Stimulated activated CD8-positive, alpha-beta memory T cell treated with anti-CD3 and anti-CD28 coated beads, Interleukin-7, amount 100 ng/mL, for 48 hours (primary cell): ENCODE results near the gene SPTA1.
"Not testable (repeated sequence)": the region's sequence is repeated elsewhere in the genome, so short reads cannot be mapped to it uniquely, and the experiment has no call there.

Source experiments
- DNase-seq, 2 donors: peaks; one replicate each; pipeline ENCODE4 v3.0.0-alpha.2; 2020; ENCODE audit warnings: low read depth in 1 of 2; ENCODE audit errors: extremely low read depth in 1 of 2

Gene SPTA1

GRCh38 chr1:158686111-158687009, at the start of gene SPTA1:
Gene SPTA1, minus strand, starts transcription at chr1:158686715. Its CDS starts 198 bp downstream, at chr1:158686517.
- DNase-seq, result no peak

GRCh38 chr1:158735848-158736247, 49.3 kb upstream of the SPTA1 start:
- no peak for DNase-seq

- DNase-seq, result no peak
These were observed 46.0 kb upstream of the SPTA1 start for GRCh38 chr1:158732524-158732923.

GRCh38 chr1:158731707-158732106, 45.2 kb upstream of the SPTA1 start:
- no peak for DNase-seq

- DNase-seq, result no peak
These were observed 43.9 kb upstream of the SPTA1 start for GRCh38 chr1:158730453-158730852.

- DNase-seq, result no peak
These were observed 42.2 kb upstream of the SPTA1 start for GRCh38 chr1:158728510-158729225.

- DNase-seq, result no peak
These were observed 37.9 kb upstream of the SPTA1 start for GRCh38 chr1:158724442-158724841.

- no peak for DNase-seq
These were observed 34.1 kb upstream of the SPTA1 start, which contains the start of gene OR6K3 for GRCh38 chr1:158720620-158721019. Gene OR6K3, minus strand, starts transcription at chr1:158720720. Its CDS starts 2,605 bp downstream, at chr1:158718115.

- no peak for DNase-seq
These were observed 33.1 kb upstream of the SPTA1 start for GRCh38 chr1:158719664-158720063.

GRCh38 chr1:158717344-158717743, 30.8 kb upstream of the SPTA1 start:
- DNase-seq, result no peak

GRCh38 chr1:158716335-158716734, 29.8 kb upstream of the SPTA1 start:
- no peak for DNase-seq

DNA sequence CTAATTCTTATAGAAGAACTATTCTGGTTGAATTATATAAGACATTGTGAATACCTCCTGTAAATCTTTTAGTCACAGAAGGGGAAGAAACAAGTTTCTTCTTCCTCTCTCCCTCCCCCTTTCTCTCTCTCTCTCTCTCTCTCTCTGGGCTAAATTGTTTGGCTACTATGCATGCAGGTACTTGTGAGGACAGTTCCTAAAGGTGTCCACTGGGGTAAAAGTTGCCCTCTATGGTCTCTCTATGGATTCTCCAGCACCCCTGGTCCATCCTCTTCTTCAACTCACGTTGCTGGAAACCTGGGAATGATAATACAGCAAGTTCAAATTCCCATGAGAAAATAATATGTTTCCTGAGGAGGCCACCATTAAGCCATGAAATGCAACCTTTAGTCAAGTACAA, 28.2 kb upstream of the SPTA1 start:
- DNase-seq, result no peak

GRCh38 chr1:158711098-158711497, 24.6 kb upstream of the SPTA1 start:
- no peak for DNase-seq

DNA sequence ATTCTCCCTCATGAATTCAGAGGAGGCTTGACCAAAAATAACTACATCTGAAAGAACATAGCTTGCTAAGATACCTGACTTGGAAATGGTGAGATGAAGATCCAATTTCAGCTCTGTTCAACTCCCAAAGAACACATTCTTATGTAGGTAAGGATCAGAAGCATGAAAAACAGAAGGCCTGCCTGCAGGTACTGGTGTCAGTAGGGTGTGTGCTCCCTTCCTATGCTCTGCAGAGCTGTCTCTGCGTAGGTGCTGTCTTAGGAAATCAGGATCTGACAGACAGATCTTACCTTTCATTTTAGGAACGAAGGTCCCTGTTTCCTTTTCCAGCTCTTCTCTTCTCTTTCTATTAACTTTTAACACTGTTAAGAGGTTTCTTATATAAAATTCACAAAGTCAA, 19.6 kb upstream of the SPTA1 start:
- DNase-seq, result no peak

GRCh38 chr1:158700552-158700951, 14.0 kb upstream of the SPTA1 start, which contains the start of gene OR6K2:
Gene OR6K2, minus strand, starts transcription at chr1:158700652. Its CDS starts 0 bp downstream, at chr1:158700652.
- no peak for DNase-seq

- DNase-seq, result no peak
These were observed 8.1 kb upstream of the SPTA1 start for GRCh38 chr1:158694596-158694995.

DNA sequence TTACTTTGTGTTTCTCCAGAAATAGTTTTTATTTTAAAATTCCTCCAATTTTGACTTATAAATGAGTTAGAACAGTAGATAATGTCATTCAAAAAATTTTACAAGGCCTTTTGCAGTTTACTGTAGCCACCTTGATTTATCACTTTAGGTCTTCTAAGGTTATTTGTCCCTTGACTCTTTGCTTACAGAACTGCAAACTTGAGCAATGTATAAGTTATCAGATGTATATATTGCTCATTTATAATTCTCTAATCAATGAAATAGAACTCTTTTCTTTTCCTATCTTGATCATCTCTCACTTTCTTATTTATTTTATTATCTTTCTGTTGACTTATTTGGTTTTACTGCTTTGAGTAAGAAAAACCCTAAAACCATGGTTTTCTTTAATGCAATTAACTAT, 5.8 kb upstream of the SPTA1 start:
- DNase-seq, result no peak

DNA sequence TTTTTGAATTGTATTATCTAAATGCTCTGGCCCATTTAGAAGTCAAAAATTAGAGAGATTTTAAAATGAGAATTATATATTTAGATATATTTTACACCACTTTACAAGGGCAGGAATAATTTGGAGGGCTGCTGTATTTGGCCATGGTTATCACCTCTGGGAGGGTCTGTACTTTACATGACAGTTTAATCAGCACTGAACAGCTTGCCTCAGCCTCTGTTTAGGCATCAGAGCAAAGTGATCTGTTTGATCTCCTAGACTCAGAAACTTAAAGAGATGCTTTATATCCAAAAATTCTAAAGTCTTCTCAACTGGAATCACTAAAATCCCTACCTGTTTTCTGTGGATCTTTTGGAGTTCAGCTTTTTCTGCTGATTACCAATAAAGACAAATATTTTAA, 5.4 kb upstream of the SPTA1 start:
- no peak for DNase-seq

GRCh38 chr1:158691149-158691548, 4.6 kb upstream of the SPTA1 start:
- DNase-seq, result not testable (repeated sequence)

DNA sequence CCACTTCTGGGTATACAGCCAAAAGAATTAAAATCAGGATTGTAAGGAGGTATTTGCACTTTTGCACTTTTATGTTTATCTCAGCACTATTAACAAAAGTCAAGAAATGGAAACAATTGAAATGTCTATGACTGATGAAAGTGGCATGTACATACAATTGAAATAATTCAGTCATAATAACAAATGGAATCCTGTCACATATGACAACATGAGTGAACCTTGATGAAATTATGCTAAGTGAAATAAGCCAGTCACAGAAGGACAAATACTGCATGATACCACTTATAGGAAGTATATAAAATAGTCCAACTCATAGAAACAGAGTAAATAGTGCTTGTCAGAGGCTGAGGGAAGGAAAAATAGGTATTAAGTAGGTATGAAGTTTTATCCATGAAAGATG, 3.4 kb upstream of the SPTA1 start:
- no peak for DNase-seq

DNA sequence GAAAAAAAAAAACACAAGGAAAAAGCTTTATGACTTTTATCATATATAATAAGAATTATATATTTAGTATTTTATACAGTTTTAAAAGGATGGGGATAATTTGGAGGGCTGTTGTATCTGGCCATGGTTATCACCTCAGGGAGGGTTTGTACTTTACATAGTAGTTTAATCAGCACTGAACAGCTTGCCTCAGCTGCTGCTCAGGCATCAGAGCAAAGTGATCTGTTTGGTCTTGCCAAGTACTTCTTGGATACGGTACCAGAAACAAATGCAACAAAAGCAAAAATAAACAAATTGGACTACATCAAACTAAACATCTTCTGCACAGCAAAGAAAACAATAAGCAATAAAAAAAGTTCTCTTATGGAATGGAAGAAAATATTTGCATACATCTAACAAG, 2.6 kb upstream of the SPTA1 start:
- no peak for DNase-seq

- not testable (repeated sequence) for DNase-seq
These were observed 1.8 kb upstream of the SPTA1 start for GRCh38 chr1:158688343-158688742.
